ENCODE measurements around the gene HSD17B11. TPM values are rescaled to one million over a fixed set of nuclear protein-coding genes. Genes with fewer than 3 reads are reported as not detected.
"Not testable (repeated sequence)": the region's sequence is repeated elsewhere in the genome, so short reads cannot be mapped to it uniquely, and the experiment has no call there.

HSD17B11 gene
- total RNA-seq, 1 experiment from 2014 or later, result 47.4 TPM

GRCh38 chr4:87345139-87345538, 45.8 kb downstream of the HSD17B11 start:
- Histone ChIP-seq H3K9me3 (ENCODE audit: control insufficient read depth in 1 of 2, insufficient read depth in 1 of 2, low read depth in 1 of 2, low read length in 2 of 2) (no peaks in the 10 kb centered on the region; a peak in 1 of 4 replicates), H3K9ac (ENCODE audit: low read length) (no peak overlapping the region), H3K27ac (ENCODE audit: low read depth, low read length) (no peak overlapping the region), H3K79me2 (ENCODE audit: insufficient read depth, low read length) (peaks cover 13% of the 10 kb centered on the region), H4K20me1 (ENCODE audit: insufficient read depth) (no peaks in the 10 kb centered on the region), H3K4me1 (ENCODE audit: control insufficient read depth in 1 of 2, insufficient read depth in 2 of 2, low read length in 2 of 2) (no peaks in the 10 kb centered on the region), H3K36me3 (ENCODE audit: control insufficient read depth in 1 of 2, insufficient read depth in 2 of 2, low read length in 2 of 2) (peaks cover 4 to 10% of the 10 kb centered on the region in 2 experiments; a peak in 3 of 4 replicates), H3K27me3 (ENCODE audit: insufficient read depth, low read length) (no peaks in the 10 kb centered on the region), H2AFZ (ENCODE audit: low read depth, low read length, poor library complexity, severe bottlenecking) (no peak overlapping the region), H3K4me2 (ENCODE audit: low read length) (no peak overlapping the region), H3K4me3 (replicated peaks in 1 of 2; ENCODE audit: low read depth in 1 of 2, low read length in 2 of 2) (no peak overlapping the region), H3K9me2 (ENCODE audit: insufficient read depth) (no peaks in the 10 kb centered on the region)
- DNase-seq (ENCODE audit: low read depth, low spot score), result no peak
- CTCF ChIA-PET, result no interaction called here
- intact Hi-C loops (cut with micrococcal nuclease), result no loop called here
- POLR2A ChIA-PET, result no interaction called here
- no peak for ATAC-seq
- RAD21 ChIA-PET (ENCODE audit: low non-redundant PET in 1 of 2, low total read pairs in 2 of 2, uncharacterized antibody in 2 of 2, unreplicated experiment in 2 of 2), result no interaction called here
- TF ChIP-seq ZBTB33 (IDR thresholded peaks at IDR 0.05; ENCODE audit: extremely low read depth, insufficient replicate concordance, low read length), result no peak
- TF ChIP-seq SP1 (IDR thresholded peaks at IDR 0.05; ENCODE audit: low read depth), result no peak
- TF ChIP-seq ZNF274 (IDR thresholded peaks at IDR 0.05; ENCODE audit: low read depth, low read length), result no peak
- no peak for TF ChIP-seq CEBPB (IDR thresholded peaks at IDR 0.05; ENCODE audit: low read depth)
- no TSS peak for BruUV-seq (replicated peaks)

- Histone ChIP-seq H3K9me2 (ENCODE audit: insufficient read depth) (no peaks in the 10 kb centered on the region), H3K27ac (ENCODE audit: low read depth, low read length) (no peak overlapping the region), H3K79me2 (ENCODE audit: insufficient read depth, low read length) (peaks cover 13% of the 10 kb centered on the region), H2AFZ (ENCODE audit: low read depth, low read length, poor library complexity, severe bottlenecking) (no peak overlapping the region), H3K27me3 (ENCODE audit: insufficient read depth, low read length) (no peaks in the 10 kb centered on the region), H3K4me3 (replicated peaks in 1 of 2; ENCODE audit: low read depth in 1 of 2, low read length in 2 of 2) (no peak overlapping the region), H3K4me2 (ENCODE audit: low read length) (no peak overlapping the region), H3K36me3 (ENCODE audit: control insufficient read depth in 1 of 2, insufficient read depth in 2 of 2, low read length in 2 of 2) (peaks cover 10 to 12% of the 10 kb centered on the region in 2 experiments), H3K9ac (ENCODE audit: low read length) (no peak overlapping the region), H3K4me1 (ENCODE audit: control insufficient read depth in 1 of 2, insufficient read depth in 2 of 2, low read length in 2 of 2) (no peaks in the 10 kb centered on the region), H3K9me3 (ENCODE audit: control insufficient read depth in 1 of 2, insufficient read depth in 1 of 2, low read depth in 1 of 2, low read length in 2 of 2) (no peaks in the 10 kb centered on the region; a peak in 1 of 4 replicates), H4K20me1 (ENCODE audit: insufficient read depth) (no peaks in the 10 kb centered on the region)
- no peak for DNase-seq (ENCODE audit: low read depth, low spot score)
- no peak for ATAC-seq
- TF ChIP-seq ELF1 (IDR thresholded peaks at IDR 0.05; ENCODE audit: borderline replicate concordance, low read depth), result no peak
- TF ChIP-seq TCF7L2 (IDR thresholded peaks at IDR 0.05; ENCODE audit: borderline replicate concordance, extremely low read depth, insufficient read depth, insufficient read length), result no peak
- no peak for TF ChIP-seq CEBPB (IDR thresholded peaks at IDR 0.05; ENCODE audit: low read depth)
- no peak for TF ChIP-seq EGR1 (IDR thresholded peaks at IDR 0.05; ENCODE audit: low read depth)
- no peak for TF ChIP-seq JUND (IDR thresholded peaks at IDR 0.05)
- no peak for TF ChIP-seq EZH2phosphoT487 (IDR thresholded peaks at IDR 0.05; ENCODE audit: borderline replicate concordance)
- BruUV-seq (replicated peaks), result no TSS peak
- intact Hi-C loops (cut with micrococcal nuclease), result no loop called here
- RAD21 ChIA-PET (ENCODE audit: low non-redundant PET in 1 of 2, low total read pairs in 2 of 2, uncharacterized antibody in 2 of 2, unreplicated experiment in 2 of 2), result no interaction called here
- POLR2A ChIA-PET, result no interaction called here
- CTCF ChIA-PET, result no interaction called here
Measured at GRCh38 chr4:87342872-87343271, 48.1 kb downstream of the HSD17B11 start.

- H3K4me2 ChIP-seq (ENCODE audit: low read length); BruUV-seq (replicated peaks); H3K4me1 ChIP-seq (ENCODE audit: control insufficient read depth in 1 of 2, insufficient read depth in 2 of 2, low read length in 2 of 2); H3K9me3 ChIP-seq (ENCODE audit: control insufficient read depth in 1 of 2, insufficient read depth in 1 of 2, low read depth in 1 of 2, low read length in 2 of 2); DNase-seq (ENCODE audit: low read depth, low spot score); H3K27me3 ChIP-seq (ENCODE audit: insufficient read depth, low read length); POLR2A ChIA-PET; CTCF ChIA-PET; ATAC-seq; H3K27ac ChIP-seq (ENCODE audit: low read depth, low read length); RAD21 ChIA-PET (ENCODE audit: low non-redundant PET in 1 of 2, low total read pairs in 2 of 2, uncharacterized antibody in 2 of 2, unreplicated experiment in 2 of 2); H2AFZ ChIP-seq (ENCODE audit: low read depth, low read length, poor library complexity, severe bottlenecking); H4K20me1 ChIP-seq (ENCODE audit: insufficient read depth); H3K9ac ChIP-seq (ENCODE audit: low read length); intact Hi-C loops (cut with micrococcal nuclease); H3K9me2 ChIP-seq (ENCODE audit: insufficient read depth); H3K4me3 ChIP-seq (replicated peaks in 1 of 2; ENCODE audit: low read depth in 1 of 2, low read length in 2 of 2): not testable (repeated sequence)
- Histone ChIP-seq H3K79me2 (ENCODE audit: insufficient read depth, low read length) (peaks cover 13% of the 10 kb centered on the region), H3K36me3 (ENCODE audit: control insufficient read depth in 1 of 2, insufficient read depth in 2 of 2, low read length in 2 of 2) (peaks cover 12 to 13% of the 10 kb centered on the region in 2 experiments)
Measured at GRCh38 chr4:87341954-87342635, 48.9 kb downstream of the HSD17B11 start.
